Heart right ventricle (tissue), 16 donors: ENCODE results near the gene IL36B. TPM values are rescaled to one million over a fixed set of nuclear protein-coding genes. Genes with fewer than 3 reads are reported as not detected.

Experiments used
- ATAC-seq, 8 donors: fragments of 200-7000 bp; cut with Tn5 transposase; one replicate each; pipeline ENCODE4 v1.9.1; 2020; ENCODE audit warnings: mild to moderate bottlenecking in 8 of 8, moderate library complexity in 8 of 8, moderate number of reproducible peaks in 1 of 8
- DNase-seq, 2 donors: peaks; one replicate each; pipeline ENCODE4 v3.0.0-alpha.2; 2020
- H3K27ac ChIP-seq, 10 donors: fragments of 200-600 bp; sonication (generic) in 2 of 10; one replicate each; pipeline versions ENCODE4 v1.5.0 to v1.8.0; 2020 to 2022; ENCODE audit warnings: mild to moderate bottlenecking in 3 of 10
- H3K27me3 ChIP-seq, 7 donors: fragments of 200-600 bp; one replicate each; pipeline ENCODE4 v1.8.0; 2021 to 2022; ENCODE audit warnings: mild to moderate bottlenecking in 2 of 7
- H3K36me3 ChIP-seq, 9 donors: fragments of 200-600 bp; sonication (generic) in 1 of 9; one replicate each; pipeline versions ENCODE4 v1.5.0 to v1.8.0; 2020 to 2022; ENCODE audit warnings: mild to moderate bottlenecking in 2 of 9
- H3K4me1 ChIP-seq, 9 donors: fragments of 200-600 bp; sonication (generic) in 1 of 9; one replicate each; pipeline versions ENCODE4 v1.5.0 to v1.8.0; 2020 to 2022; ENCODE audit warnings: mild to moderate bottlenecking in 4 of 9
- H3K4me3 ChIP-seq, 10 donors: fragments of 200-600 bp; sonication (generic) in 2 of 10; one replicate each; pipeline versions ENCODE4 v1.5.0 to v1.8.0; 2020 to 2022; ENCODE audit warnings: mild to moderate bottlenecking in 7 of 10, moderate library complexity in 2 of 10
- H3K9me3 ChIP-seq, 11 donors: fragments of 200-600 bp in 10 of 11; sonication (generic) in 2 of 11; one replicate each; pipeline versions ENCODE4 v1.5.0 to v1.8.0; 2013 to 2022; ENCODE audit warnings: mild to moderate bottlenecking in 2 of 11, control low read depth in 1 of 11, moderate library complexity in 1 of 11
- CTCF ChIP-seq, 9 donors: fragments of 200-600 bp; sonication (generic) in 2 of 9; IDR thresholded peaks; one replicate each; pipeline versions ENCODE4 v1.5.0 to v1.8.0; 2021 to 2022; ENCODE audit warnings: antibody characterized with exemption in 9 of 9, mild to moderate bottlenecking in 5 of 9, moderate library complexity in 1 of 9
- WGBS, 2 donors: extraction: QIAGEN DNeasy Blood & Tissue Kit; methylation state at CpG; one replicate each; pipeline ENCODE4 v1.1.7; 2013; ENCODE audit warnings: inconsistent platforms in 1 of 2; 5-methylcytosine and 5-hydroxymethylcytosine counted together
- intact Hi-C, 10 donors: fragments of 100-400 bp; cut with DNase I; formaldehyde crosslinking; loops; one replicate each; pipeline versions ENCODE4 v1.11.1 to v1.14.2; 2022
- polyA plus RNA-seq, 2 donors: library from polyadenylated mRNA; stranded (reverse); fragments of 200-250 nt; gene quantifications; one replicate each; pipeline ENCODE4 v1.2.3, GENCODE V29; 2013
- total RNA-seq, 10 donors: library from RNA; stranded (reverse); fragmentation: NEBNext Ultra II Directional in 3 of 10; extraction: Animal tissue kit (Norgen Biotek cat#: 25700) in 3 of 10; gene quantifications; one replicate each; pipeline versions ENCODE4 v1.2.1 to v1.2.4, GENCODE V29; 2021 to 2023
- donor health status: Arrhythmogenic right ventricular cardiomyopathy.
- donor health status: ischemic (EF 13 %, LVEDD 7.1; RV severe dilation, severe dysfunction).
- donor health status: healthy with polysubstance abuse.
- donor health status: DM: no; HTN: yes; CAD: no.
- donor health status: DM: no; HTN: no; CAD: no.
- donor health status: ischemic (EF 25% LVEDD 6.9; RV normal size, moderate dysfunction).
- donor health status: ischemic (EF 25% LVEDD 5.7; RV mildly dilated, moderate dysfunction).
- donor health status: healthy.
- donor health status: DM: yes; HTN: yes; CAD: no.
- donor health status: Ischemic cardiomyopathy.
- donor health status: ischemic (EF 35%, LVEDD 5.7; RV mildly dilated, moderate dysfunction).
- donor health status: nonischemic (EF 11% LVEDD 7.7; RV severe dilation, severe dysfunction).
- donor health status: DM: yes; HTN: yes; CAD: no.
- donor health status: PGD.
- donor health status: ischemic (EF 29% LVEDD 5.4; RV normal size, mild dysfunction).
- donor health status: nonischemic (EF 23%, LVEDD 6.1; RV moderate dilation, normal function).

IL36B gene
- total and polyA plus RNA-seq, 12 donors, result not detected

- H3K27ac ChIP-seq, result no peak overlapping the region
- no peak overlapping the region for H3K4me3 ChIP-seq
- ATAC-seq (no peak), DNase-seq (no peak)
- peaks cover 0 to 54% (median 37%) of the 10 kb centered on the region in 7 donors for H3K27me3 ChIP-seq
- 10 to 14% methylated on average over 1 of the region's 1 CpG for WGBS, 2 donors
- no peaks in the 10 kb centered on the region for H3K9me3 ChIP-seq
- intact Hi-C loops, result no loop called here
- no peaks in the 10 kb centered on the region for H3K4me1 ChIP-seq
- TF ChIP-seq CTCF (IDR thresholded peaks at IDR 0.05), result no peak
- H3K36me3 ChIP-seq, result no peaks in the 10 kb centered on the region
Measured at GRCh38 chr2:113028112-113028511, 24.6 kb downstream of the IL36B start.

GRCh38 chr2:113027691-113028090 is 25.0 kb downstream of the IL36B start:
- Histone ChIP-seq H3K27me3 (peaks cover 0 to 54% (median 37%) of the 10 kb centered on the region in 7 donors), H3K4me3 (no peak overlapping the region), H3K27ac (no peak overlapping the region), H3K9me3 (no peaks in the 10 kb centered on the region), H3K36me3 (no peaks in the 10 kb centered on the region), H3K4me1 (no peaks in the 10 kb centered on the region)
- intact Hi-C loops, result no loop called here
- WGBS, 2 donors, result 69 to 73% methylated on average over 2 of the region's 2 CpGs
- DNase-seq (no peak), ATAC-seq (no peak)
- TF ChIP-seq CTCF (IDR thresholded peaks at IDR 0.05), result no peak

GRCh38 chr2:113025737-113026136 is 26.9 kb downstream of the IL36B start:
- Histone ChIP-seq H3K4me1 (no peaks in the 10 kb centered on the region), H3K9me3 (no peaks in the 10 kb centered on the region), H3K36me3 (no peaks in the 10 kb centered on the region), H3K27me3 (peaks cover 0 to 54% (median 37%) of the 10 kb centered on the region in 7 donors), H3K4me3 (no peak overlapping the region), H3K27ac (no peak overlapping the region)
- no peak for DNase-seq
- intact Hi-C loops, result no loop called here
- no peak for TF ChIP-seq CTCF (IDR thresholded peaks at IDR 0.05)
- 52 to 66% methylated on average over 2 of the region's 2 CpGs for WGBS, 2 donors
- ATAC-seq, result no peak

GRCh38 chr2:113024764-113025163 is 27.9 kb downstream of the IL36B start:
- no peak for TF ChIP-seq CTCF (IDR thresholded peaks at IDR 0.05)
- 91 to 97% methylated on average over 2 of the region's 2 CpGs for WGBS, 2 donors
- no peaks in the 10 kb centered on the region for H3K4me1 ChIP-seq
- no peaks in the 10 kb centered on the region for H3K9me3 ChIP-seq
- H3K36me3 ChIP-seq, result no peaks in the 10 kb centered on the region
- H3K27me3 ChIP-seq, result peaks cover 0 to 46% (median 37%) of the 10 kb centered on the region in 7 donors
- DNase-seq (no peak), ATAC-seq (no peak)
- H3K27ac ChIP-seq, result no peak overlapping the region
- intact Hi-C loops, result no loop called here
- H3K4me3 ChIP-seq, result no peak overlapping the region
